ENCODE results near the gene DOHH. TPM values are rescaled to one million over a fixed set of nuclear protein-coding genes. Genes with fewer than 3 reads are reported as not detected.
A peak's percentile ranks its signal among the peaks of the same experiment; 100 is the strongest.

Gene DOHH
- total RNA-seq, 2 experiments from 2014 or later, result 9.2 to 12.6 TPM

GRCh38 chr19:3503036-3503572, 2.6 kb upstream of the DOHH start:
- DNase-seq, result no peak
- Mint-ChIP-seq H3K27ac (no peak overlapping the region), H3K27me3 (no peaks in the 10 kb centered on the region), H3K4me3 (no peak overlapping the region), H3K36me3 (ENCODE audit: low read depth) (peaks cover 14% of the 10 kb centered on the region), H3K4me1 (peaks cover 43% of the 10 kb centered on the region), H3K9me3 (no peaks in the 10 kb centered on the region)
- ChIA-PET CTCF (interaction anchor here (1.1 kb wide), 2 partner anchors 24 kb away, joined by 3 to 5 read pairs; no protein-coding TSS in a partner anchor), POLR2A (no interaction called here)

- Mint-ChIP-seq H3K36me3 (ENCODE audit: low read depth) (peaks cover 13% of the 10 kb centered on the region), H3K9me3 (no peaks in the 10 kb centered on the region), H3K27me3 (no peaks in the 10 kb centered on the region), H3K4me3 (no peak overlapping the region), H3K27ac (no peak overlapping the region), H3K4me1 (peaks cover 36% of the 10 kb centered on the region)
- no peak for DNase-seq
- ChIA-PET POLR2A (interaction anchor here (0.5 to 0.6 kb wide), 2 partner anchors 969 to 1026 kb away, joined by 3 to 10 read pairs; partner anchors contain the start of gene GADD45B), CTCF (interaction anchor here (0.6 to 1.2 kb wide), 7 partner anchors 8 to 394 kb away, joined by 3 to 6 read pairs (median 5); no protein-coding TSS in a partner anchor)
Measured at GRCh38 chr19:3501780-3502179, 1.3 kb upstream of the DOHH start.

- Mint-ChIP-seq H3K27me3 (no peaks in the 10 kb centered on the region), H3K4me1 (peaks cover 32% of the 10 kb centered on the region), H3K36me3 (ENCODE audit: low read depth) (peaks cover 18% of the 10 kb centered on the region), H3K9me3 (no peaks in the 10 kb centered on the region), H3K4me3 (peak overlapping the region; percentile 83), H3K27ac (peak overlapping the region; percentile 98)
- POLR2A ChIA-PET, result no interaction called here
- CTCF ChIA-PET, result interaction anchor here (0.9 to 1.4 kb wide), 3 partner anchors 10 to 15 kb away, joined by 3 to 5 read pairs (median 4); no protein-coding TSS in a partner anchor
- no peak for DNase-seq
Measured at GRCh38 chr19:3499738-3500428, 591 bp downstream of the DOHH start.

DNA sequence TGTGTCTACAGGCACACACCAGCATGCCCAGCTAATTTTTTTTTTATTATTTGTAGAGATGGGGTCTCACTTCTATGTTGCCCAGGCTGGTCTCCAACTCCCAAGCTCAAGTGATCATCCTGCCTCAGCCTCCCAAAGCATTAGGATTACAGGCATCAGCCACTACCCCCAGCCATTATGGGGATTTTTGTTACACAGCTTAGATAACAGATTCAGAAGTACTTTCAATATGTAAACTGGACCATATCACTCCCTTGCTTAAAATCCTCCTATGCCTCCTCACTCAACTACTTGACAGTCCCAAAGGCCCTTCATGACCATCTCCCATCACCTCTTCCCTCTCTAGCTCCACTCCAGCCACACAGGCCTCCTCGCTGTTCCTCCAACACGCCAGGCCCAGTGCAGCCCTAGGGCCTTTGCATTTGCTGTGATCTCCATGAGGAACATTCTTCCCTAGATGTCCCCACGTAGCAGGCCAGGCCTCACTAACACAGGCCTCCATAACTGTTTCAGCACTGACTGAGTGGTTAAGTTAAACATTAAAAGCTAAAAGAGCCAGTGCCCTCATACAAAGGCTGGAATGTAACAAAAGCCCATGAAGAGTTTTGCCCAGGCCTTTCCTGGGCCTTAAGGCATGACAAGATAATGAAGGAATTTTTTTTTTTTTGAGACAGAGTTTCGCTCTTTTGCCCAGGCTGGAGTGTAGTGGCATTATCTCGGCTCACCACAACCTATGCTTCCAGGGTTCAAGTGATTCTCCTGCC, 2.5 kb downstream of the DOHH start:
- Mint-ChIP-seq H3K4me3 (no peak overlapping the region), H3K27ac (no peak overlapping the region), H3K9me3 (no peaks in the 10 kb centered on the region), H3K36me3 (ENCODE audit: low read depth) (peaks cover 24% of the 10 kb centered on the region), H3K27me3 (no peaks in the 10 kb centered on the region), H3K4me1 (peaks cover 33% of the 10 kb centered on the region)
- DNase-seq, result no peak
- ChIA-PET POLR2A (interaction anchor here (0.6 kb wide), 1 partner anchor 197 kb away, joined by 6 read pairs; no protein-coding TSS in a partner anchor), CTCF (interaction anchor here (0.6 kb wide), 1 partner anchor 481 kb away, joined by 4 read pairs; no protein-coding TSS in a partner anchor)

GRCh38 chr19:3496392-3497273, 3.8 kb downstream of the DOHH start:
- Mint-ChIP-seq H3K27ac (no peak overlapping the region), H3K27me3 (no peaks in the 10 kb centered on the region), H3K36me3 (ENCODE audit: low read depth) (peaks cover 27% of the 10 kb centered on the region), H3K4me3 (no peak overlapping the region), H3K4me1 (peaks cover 34% of the 10 kb centered on the region), H3K9me3 (no peaks in the 10 kb centered on the region)
- ChIA-PET POLR2A (no interaction called here), CTCF (no interaction called here)
- DNase-seq, result no peak

GRCh38 chr19:3494559-3494958, 5.9 kb downstream of the DOHH start:
- H3K9me3 Mint-ChIP-seq, result no peaks in the 10 kb centered on the region
- peaks cover 24% of the 10 kb centered on the region for H3K4me1 Mint-ChIP-seq
- H3K4me3 Mint-ChIP-seq, result peak overlapping the region; percentile 25
- peak overlapping the region; percentile 75 for H3K27ac Mint-ChIP-seq
- CTCF ChIA-PET, result interaction anchor here (0.5 to 1.3 kb wide), 14 partner anchors 8 to 525 kb away, joined by 3 to 9 read pairs (median 3); partner anchors contain the start of gene SMIM44
- no peaks in the 10 kb centered on the region for H3K27me3 Mint-ChIP-seq
- DNase-seq, result peak; percentile 51
- H3K36me3 Mint-ChIP-seq (ENCODE audit: low read depth), result peaks cover 27% of the 10 kb centered on the region
- POLR2A ChIA-PET, result interaction anchor here (0.7 kb wide), 1 partner anchor 11 kb away, joined by 3 read pairs; no protein-coding TSS in a partner anchor

- peak; percentile 49 for DNase-seq
- Mint-ChIP-seq H3K27ac (peak overlapping the region; percentile 75), H3K36me3 (ENCODE audit: low read depth) (peaks cover 25% of the 10 kb centered on the region), H3K4me1 (peaks cover 20% of the 10 kb centered on the region), H3K9me3 (no peaks in the 10 kb centered on the region), H3K4me3 (peak overlapping the region; percentile 25), H3K27me3 (no peaks in the 10 kb centered on the region)
- ChIA-PET CTCF (interaction anchor here (0.5 to 1.3 kb wide), 11 partner anchors 8 to 526 kb away, joined by 3 to 9 read pairs (median 3); partner anchors contain the start of gene SMIM44), POLR2A (no interaction called here)
Measured at GRCh38 chr19:3494051-3494450, 6.4 kb downstream of the DOHH start.

DNA sequence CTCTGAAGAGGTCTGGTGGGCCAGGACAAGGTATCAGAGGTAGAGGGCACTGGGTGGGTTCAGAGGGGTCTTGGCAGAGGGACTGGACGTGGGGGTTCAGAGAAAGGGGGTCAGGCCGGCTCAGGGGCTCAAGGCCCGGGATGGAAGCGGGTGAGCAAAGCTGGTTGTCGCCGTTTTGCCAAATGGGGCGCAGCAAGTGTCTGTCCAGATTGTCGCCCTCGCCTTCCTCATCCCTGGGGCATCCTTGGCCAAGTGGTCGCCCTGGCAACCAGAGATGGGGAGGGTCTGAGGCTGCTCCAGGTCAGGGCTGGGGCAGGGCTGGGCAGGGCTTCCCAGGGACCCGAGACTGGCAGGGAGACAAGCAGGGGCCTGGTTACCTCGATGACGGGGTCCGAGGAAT, 6.8 kb downstream of the DOHH start:
- no peaks in the 10 kb centered on the region for H3K27me3 Mint-ChIP-seq
- H3K9me3 Mint-ChIP-seq, result no peaks in the 10 kb centered on the region
- peaks cover 17% of the 10 kb centered on the region for H3K4me1 Mint-ChIP-seq
- DNase-seq, result no peak
- H3K27ac Mint-ChIP-seq, result peak overlapping the region; percentile 74
- POLR2A ChIA-PET, result no interaction called here
- no peak overlapping the region for H3K4me3 Mint-ChIP-seq
- peaks cover 24% of the 10 kb centered on the region for H3K36me3 Mint-ChIP-seq (ENCODE audit: low read depth)
- CTCF ChIA-PET, result interaction anchor here (0.6 to 1.3 kb wide), 4 partner anchors 9 to 51 kb away, joined by 3 to 6 read pairs (median 3); partner anchors contain the start of gene SMIM44

- CTCF ChIA-PET, result interaction anchor here (0.6 to 0.8 kb wide), 2 partner anchors 9 to 582 kb away, joined by 3 to 4 read pairs; no protein-coding TSS in a partner anchor
- H3K27me3 Mint-ChIP-seq, result no peaks in the 10 kb centered on the region
- no peak for DNase-seq
- H3K4me1 Mint-ChIP-seq, result peaks cover 14% of the 10 kb centered on the region
- H3K36me3 Mint-ChIP-seq (ENCODE audit: low read depth), result peaks cover 21% of the 10 kb centered on the region
- peak overlapping the region; percentile 34 for H3K27ac Mint-ChIP-seq
- H3K4me3 Mint-ChIP-seq, result no peak overlapping the region
- POLR2A ChIA-PET, result no interaction called here
- H3K9me3 Mint-ChIP-seq, result no peaks in the 10 kb centered on the region
Measured at GRCh38 chr19:3492919-3493318, 7.6 kb downstream of the DOHH start.

DNA sequence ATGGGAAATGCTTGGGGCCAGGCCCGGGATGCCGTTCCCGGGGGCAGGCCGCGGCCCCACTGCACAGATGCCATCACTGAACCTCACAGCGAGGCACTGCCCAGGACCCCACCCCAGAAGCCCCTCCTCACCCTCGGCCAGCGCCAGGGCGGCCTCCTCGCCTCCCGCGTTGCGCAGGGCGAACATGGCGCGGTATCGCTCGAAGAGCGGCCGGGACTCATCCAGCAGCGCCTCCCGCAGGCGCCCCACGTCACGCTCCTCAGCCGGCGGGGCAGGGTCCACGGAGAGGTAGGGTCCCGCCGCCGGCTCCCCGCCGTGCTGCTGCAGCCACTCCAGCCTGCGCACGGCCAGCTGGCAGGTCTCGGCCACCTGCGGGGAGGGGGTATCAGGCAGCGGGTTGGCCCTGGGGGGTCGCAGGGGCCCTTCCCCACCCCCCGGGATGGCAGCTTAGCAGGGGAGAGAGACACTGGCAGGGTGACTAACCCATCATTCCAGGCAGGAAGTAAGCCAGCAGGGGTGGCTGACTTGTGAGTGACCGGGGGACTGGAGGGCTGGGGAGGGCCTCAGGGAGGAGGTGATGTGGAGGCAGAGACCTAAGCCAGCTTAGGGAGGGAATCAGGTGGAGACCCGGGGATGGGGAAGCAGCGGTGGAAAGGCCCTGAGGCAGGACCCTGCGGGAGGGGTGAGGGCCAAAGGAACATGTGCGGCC, 8.2 kb downstream of the DOHH start:
- Mint-ChIP-seq H3K27me3 (no peaks in the 10 kb centered on the region), H3K27ac (no peak overlapping the region), H3K4me1 (peaks cover 12% of the 10 kb centered on the region), H3K9me3 (no peaks in the 10 kb centered on the region), H3K4me3 (no peak overlapping the region), H3K36me3 (ENCODE audit: low read depth) (peaks cover 19% of the 10 kb centered on the region)
- CTCF ChIA-PET, result interaction anchor here (0.6 to 1.4 kb wide), 3 partner anchors 8 to 583 kb away, joined by 3 to 4 read pairs (median 3); no protein-coding TSS in a partner anchor
- POLR2A ChIA-PET, result no interaction called here
- no peak for DNase-seq

DNA sequence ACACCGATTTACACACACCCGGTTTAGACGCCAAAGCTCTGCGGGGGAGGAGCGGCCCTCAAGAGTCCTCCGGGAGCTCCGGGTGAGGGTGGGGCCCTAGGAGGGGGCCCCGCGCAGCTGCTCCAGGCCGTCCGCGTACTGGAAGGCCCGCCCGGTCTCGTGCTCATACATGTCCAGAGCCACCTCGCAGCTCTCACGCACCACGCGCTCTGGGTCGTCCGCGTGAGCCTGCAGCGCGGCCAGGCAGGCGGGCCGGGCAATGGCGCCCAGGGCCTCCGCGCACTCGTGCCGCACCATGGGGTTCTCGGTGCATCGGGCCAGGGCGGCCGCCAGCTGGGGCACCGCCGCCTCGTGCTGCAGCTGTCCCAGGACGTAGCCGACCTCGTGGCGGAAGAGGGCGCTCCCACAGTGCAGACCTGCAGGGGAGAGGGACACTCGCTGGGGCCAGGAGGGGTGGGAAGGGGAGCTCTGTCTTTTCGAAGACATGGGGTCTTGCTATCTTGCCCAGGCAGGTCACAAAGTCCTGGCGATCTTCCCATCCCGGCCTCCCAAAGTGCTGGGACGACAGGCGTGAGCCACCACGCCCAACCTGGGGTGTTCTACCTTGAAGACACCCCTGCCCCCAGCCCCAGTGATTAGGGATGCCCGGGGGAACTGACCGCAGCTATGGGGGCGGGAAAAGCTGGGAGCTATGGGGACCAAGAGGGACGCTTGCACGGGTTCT, 8.9 kb downstream of the DOHH start:
- Mint-ChIP-seq H3K27ac (no peak overlapping the region), H3K4me3 (no peak overlapping the region), H3K36me3 (ENCODE audit: low read depth) (peaks cover 16% of the 10 kb centered on the region), H3K9me3 (no peaks in the 10 kb centered on the region), H3K27me3 (no peaks in the 10 kb centered on the region), H3K4me1 (peaks cover 12% of the 10 kb centered on the region)
- ChIA-PET POLR2A (no interaction called here), CTCF (interaction anchor here (0.7 to 1.4 kb wide), 2 partner anchors 12 to 187 kb away, joined by 3 read pairs; no protein-coding TSS in a partner anchor)
- no peak for DNase-seq

Data from activated CD4-positive, alpha-beta T cell treated with anti-CD3 and anti-CD28 coated beads, Interleukin-2, amount 10 ng/mL, durations not matched to agents 7 days and 5 days (primary cell).